Measurements from ENCODE around the gene SCTR.

- TF ChIP-seq POLR2A (IDR thresholded peaks at IDR 0.05): no peak
- no peak for TF ChIP-seq CTCF (IDR thresholded peaks at IDR 0.05)
Observed at GRCh38 chr2:119490653-119491195, 33.6 kb downstream of the SCTR start.
